22Rv1 (cell line): ENCODE results near the gene MPPED2.

Experiments
- ZFX ChIP-seq: fragments of 450-650 bp; IDR thresholded peaks from 2 replicates; pipeline ENCODE4 v1.6.1; 2017; ENCODE audit warnings: antibody characterized with exemption, borderline replicate concordance
- TF ChIP-seq, protein P1 (sequence below): fragments of 450-650 bp; IDR thresholded peaks from 2 replicates; pipeline ENCODE4 v1.5.1; 2017; ENCODE audit warnings: mild to moderate bottlenecking

DNA sequence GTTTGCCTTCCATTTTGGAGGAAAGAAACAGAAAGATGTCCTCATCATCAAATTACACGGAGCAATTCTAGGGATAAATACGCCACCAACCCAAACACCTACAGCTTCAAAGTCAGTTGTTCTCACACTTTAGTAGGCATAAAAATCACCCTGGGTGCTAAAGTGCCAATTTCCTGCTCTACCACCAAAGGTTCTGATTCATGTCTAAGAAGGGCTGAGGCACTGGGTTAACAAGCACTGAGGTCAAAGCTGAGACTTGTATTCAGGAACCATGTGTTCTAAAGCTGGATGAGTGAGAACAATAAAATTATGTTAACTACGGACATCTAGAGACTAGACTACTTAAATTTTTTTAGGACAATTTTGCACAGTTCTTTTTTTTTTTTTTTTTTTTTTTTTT lies 127.6 kb downstream of the MPPED2 start:
- TF ChIP-seq, protein P1, sequence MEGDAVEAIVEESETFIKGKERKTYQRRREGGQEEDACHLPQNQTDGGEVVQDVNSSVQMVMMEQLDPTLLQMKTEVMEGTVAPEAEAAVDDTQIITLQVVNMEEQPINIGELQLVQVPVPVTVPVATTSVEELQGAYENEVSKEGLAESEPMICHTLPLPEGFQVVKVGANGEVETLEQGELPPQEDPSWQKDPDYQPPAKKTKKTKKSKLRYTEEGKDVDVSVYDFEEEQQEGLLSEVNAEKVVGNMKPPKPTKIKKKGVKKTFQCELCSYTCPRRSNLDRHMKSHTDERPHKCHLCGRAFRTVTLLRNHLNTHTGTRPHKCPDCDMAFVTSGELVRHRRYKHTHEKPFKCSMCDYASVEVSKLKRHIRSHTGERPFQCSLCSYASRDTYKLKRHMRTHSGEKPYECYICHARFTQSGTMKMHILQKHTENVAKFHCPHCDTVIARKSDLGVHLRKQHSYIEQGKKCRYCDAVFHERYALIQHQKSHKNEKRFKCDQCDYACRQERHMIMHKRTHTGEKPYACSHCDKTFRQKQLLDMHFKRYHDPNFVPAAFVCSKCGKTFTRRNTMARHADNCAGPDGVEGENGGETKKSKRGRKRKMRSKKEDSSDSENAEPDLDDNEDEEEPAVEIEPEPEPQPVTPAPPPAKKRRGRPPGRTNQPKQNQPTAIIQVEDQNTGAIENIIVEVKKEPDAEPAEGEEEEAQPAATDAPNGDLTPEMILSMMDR = no peak
- TF ChIP-seq ZFX = no peak
